PFSK-1 (cell line): ENCODE measurements around the gene SLC8B1.

ENCODE experiments used
- POLR2AphosphoS5 ChIP-seq: IDR thresholded peaks from 2 replicates; pipeline ENCODE4 v1.6.1; 2012; ENCODE audit warnings: low read depth, mild to moderate bottlenecking, control low read depth, low read length, moderate library complexity
- REST ChIP-seq, 2 experiments: IDR thresholded peaks; 2 replicates each; pipeline versions ENCODE4 v1.6.1 to v1.8.0; 2011 to 2012; ENCODE audit warnings: low read depth in 2 of 2, low read length in 2 of 2, control low read depth in 1 of 2, inconsistent platforms in 1 of 2, mild to moderate bottlenecking in 1 of 2, moderate library complexity in 1 of 2; ENCODE audit not compliant: insufficient read depth in 1 of 2
- SIN3A ChIP-seq: IDR thresholded peaks from 2 replicates; pipeline ENCODE4 v1.6.1; 2012; ENCODE audit warnings: mild to moderate bottlenecking, low read length, moderate library complexity, borderline replicate concordance; ENCODE audit not compliant: insufficient read depth
- TAF1 ChIP-seq: IDR thresholded peaks from 2 replicates; pipeline ENCODE4 v1.6.1; 2012; ENCODE audit warnings: low read length, control low read depth, borderline replicate concordance; ENCODE audit not compliant: insufficient read depth

DNA sequence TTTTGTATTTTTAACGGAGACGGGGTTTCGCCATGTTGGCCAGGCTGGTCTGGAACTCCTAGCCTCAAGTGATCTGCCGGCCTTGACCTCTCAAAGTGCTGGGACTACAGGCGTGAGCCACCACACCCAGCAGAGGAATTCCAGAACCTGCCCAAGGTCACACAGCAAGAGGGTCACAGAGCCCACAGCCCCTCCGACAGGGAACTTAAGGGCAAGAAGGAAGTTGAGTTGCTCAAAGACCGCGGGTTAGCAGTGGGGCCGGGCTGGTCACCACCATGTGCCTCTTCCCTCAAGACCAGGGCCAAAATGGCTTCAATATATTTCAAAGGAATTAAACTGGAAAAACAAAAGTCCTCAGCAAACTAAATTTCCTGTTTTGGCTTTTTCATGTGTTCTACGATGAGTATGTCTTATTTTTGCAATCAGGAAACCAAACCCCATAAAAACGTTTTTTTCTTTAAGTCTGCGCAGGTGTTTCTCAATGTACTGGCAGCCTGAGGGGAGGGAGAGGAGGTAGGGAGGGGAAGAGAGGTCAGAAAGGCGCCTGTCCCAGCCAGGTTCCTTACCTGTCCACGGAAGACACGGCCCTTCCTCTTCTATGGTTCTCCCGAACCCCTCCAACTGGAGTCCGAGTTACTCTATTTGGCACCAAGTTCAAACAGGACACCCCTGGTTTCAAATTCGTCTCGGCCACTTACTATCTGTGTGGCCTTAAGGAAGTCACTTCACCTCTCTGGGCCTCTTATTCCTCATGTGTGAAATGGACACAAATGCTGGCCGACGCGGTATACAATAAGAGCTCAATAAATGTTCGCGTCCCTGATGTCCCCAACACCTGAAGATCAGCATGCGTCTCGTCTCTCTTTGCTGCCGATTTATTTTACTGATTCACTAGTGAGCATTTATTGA is 778 bp downstream of the SLC8B1 start:
- TF ChIP-seq REST (IDR thresholded peaks at IDR 0.05; ENCODE audit: insufficient read depth in 1 of 2, low read depth in 2 of 2, low read length in 2 of 2) (no peak), SIN3A (no peak), POLR2AphosphoS5 (no peak), TAF1 (no peak)
